ENCODE measurements around the gene CPEB3. TPM values are rescaled to one million over a fixed set of nuclear protein-coding genes. Genes with fewer than 3 reads are reported as not detected.

CPEB3 gene
- total RNA-seq, 5 donors from 2014 or later (not counting 1 experiment from before 2014, with no cell fraction given) = 2.7 to 4.1 (median 3.1) TPM

- no peak overlapping the region for H3K27ac ChIP-seq (ENCODE audit: low read length)
- Mint-ChIP-seq H3K27me3 (no peaks in the 10 kb centered on the region), H3K36me3 (peaks cover 8% of the 10 kb centered on the region), H3K4me3 (no peak overlapping the region), H3K4me1 (peaks cover 0 to under 1% (median under 1%) of the 10 kb centered on the region in 3 donors), H3K9me3 (no peaks in the 10 kb centered on the region), H3K27ac (no peak overlapping the region)
- no peaks in the 10 kb centered on the region for H3K27me3 ChIP-seq (replicated peaks in 1 of 2; ENCODE audit: control insufficient read depth in 2 of 2, extremely low read depth in 1 of 2, insufficient read depth in 2 of 2, low read length in 1 of 2)
- ATAC-seq (replicated peaks in 1 of 4) (no peak), DNase-seq (no peak)
- ChIA-PET POLR2A (no interaction called here), CTCF (interaction anchor here (0.7 to 0.9 kb wide), 3 partner anchors 11 to 1433 kb away, joined by 3 to 12 read pairs (median 6); no protein-coding TSS in a partner anchor)
- no peaks in the 10 kb centered on the region for H3K4me1 ChIP-seq (ENCODE audit: control insufficient read depth in 1 of 2, extremely low read depth in 1 of 2, insufficient read depth in 2 of 2, low read length in 2 of 2)
- H3K36me3 ChIP-seq (ENCODE audit: control insufficient read depth in 2 of 2, extremely low read depth in 1 of 2, insufficient read depth in 1 of 2, low read length in 1 of 2) = peaks cover 0 to 2% of the 10 kb centered on the region in 2 donors
- WGBS (ENCODE audit: insufficient coverage) = no CpG with 5 or more reads among the region's 4 CpGs
- H3K4me3 ChIP-seq (ENCODE audit: control insufficient read depth in 1 of 2, extremely low read depth in 1 of 2, low read length in 1 of 2) = no peak overlapping the region
- H3K9me3 ChIP-seq = no peaks in the 10 kb centered on the region
Observed at GRCh38 chr10:92278996-92279696, 11.7 kb downstream of the CPEB3 start.

- ChIA-PET CTCF (no interaction called here), POLR2A (no interaction called here)
- H3K4me1 Mint-ChIP-seq = no peaks in the 10 kb centered on the region
- no peaks in the 10 kb centered on the region for H3K27me3 Mint-ChIP-seq
- H3K36me3 Mint-ChIP-seq = peaks cover 3% of the 10 kb centered on the region
- Histone ChIP-seq H3K27ac (ENCODE audit: low read length) (no peak overlapping the region), H3K36me3 (ENCODE audit: control insufficient read depth in 2 of 2, extremely low read depth in 1 of 2, insufficient read depth in 1 of 2, low read length in 1 of 2) (no peaks in the 10 kb centered on the region), H3K4me3 (ENCODE audit: control insufficient read depth in 1 of 2, extremely low read depth in 1 of 2, low read length in 1 of 2) (no peak overlapping the region), H3K27me3 (replicated peaks in 1 of 2; ENCODE audit: control insufficient read depth in 2 of 2, extremely low read depth in 1 of 2, insufficient read depth in 2 of 2, low read length in 1 of 2) (no peaks in the 10 kb centered on the region), H3K4me1 (ENCODE audit: control insufficient read depth in 1 of 2, extremely low read depth in 1 of 2, insufficient read depth in 2 of 2, low read length in 2 of 2) (no peaks in the 10 kb centered on the region), H3K9me3 (no peaks in the 10 kb centered on the region)
- H3K4me3 Mint-ChIP-seq = no peak overlapping the region
- ATAC-seq (replicated peaks in 1 of 4) (no peak), DNase-seq (no peak)
- WGBS (ENCODE audit: insufficient coverage) = 100% methylated on average over 2 of the region's 3 CpGs
- no peaks in the 10 kb centered on the region for H3K9me3 Mint-ChIP-seq
- no peak overlapping the region for H3K27ac Mint-ChIP-seq
Observed at GRCh38 chr10:92274071-92274470, 16.8 kb downstream of the CPEB3 start.

GRCh38 chr10:92268748-92269147, 22.1 kb downstream of the CPEB3 start:
- Mint-ChIP-seq H3K4me1 (peaks cover 0 to 6% (median 2%) of the 10 kb centered on the region in 3 donors), H3K27me3 (no peaks in the 10 kb centered on the region), H3K36me3 (peaks cover 7% of the 10 kb centered on the region), H3K27ac (no peak overlapping the region), H3K9me3 (no peaks in the 10 kb centered on the region), H3K4me3 (no peak overlapping the region)
- ATAC-seq (replicated peaks in 1 of 4) (no peak), DNase-seq (no peak)
- 75% methylated on average over 2 of the region's 2 CpGs for WGBS (ENCODE audit: insufficient coverage)
- Histone ChIP-seq H3K27ac (ENCODE audit: low read length) (no peak overlapping the region), H3K36me3 (ENCODE audit: control insufficient read depth in 2 of 2, extremely low read depth in 1 of 2, insufficient read depth in 1 of 2, low read length in 1 of 2) (no peaks in the 10 kb centered on the region), H3K27me3 (replicated peaks in 1 of 2; ENCODE audit: control insufficient read depth in 2 of 2, extremely low read depth in 1 of 2, insufficient read depth in 2 of 2, low read length in 1 of 2) (no peaks in the 10 kb centered on the region), H3K4me1 (ENCODE audit: control insufficient read depth in 1 of 2, extremely low read depth in 1 of 2, insufficient read depth in 2 of 2, low read length in 2 of 2) (no peaks in the 10 kb centered on the region), H3K9me3 (no peaks in the 10 kb centered on the region), H3K4me3 (ENCODE audit: control insufficient read depth in 1 of 2, extremely low read depth in 1 of 2, low read length in 1 of 2) (no peak overlapping the region)
- ChIA-PET POLR2A (no interaction called here), CTCF (no interaction called here)

- no peaks in the 10 kb centered on the region for H3K4me1 ChIP-seq (ENCODE audit: control insufficient read depth in 1 of 2, extremely low read depth in 1 of 2, insufficient read depth in 2 of 2, low read length in 2 of 2)
- H3K36me3 ChIP-seq (ENCODE audit: control insufficient read depth in 2 of 2, extremely low read depth in 1 of 2, insufficient read depth in 1 of 2, low read length in 1 of 2) = no peaks in the 10 kb centered on the region
- no peak overlapping the region for H3K27ac ChIP-seq (ENCODE audit: low read length)
- ChIA-PET POLR2A (no interaction called here), CTCF (interaction anchor here in 1 of 2 donors (0.6 kb wide), 1 partner anchor 88 kb away, joined by 3 read pairs; no protein-coding TSS in a partner anchor)
- ATAC-seq (replicated peaks in 1 of 4) (no peak), DNase-seq (no peak)
- H3K36me3 Mint-ChIP-seq = peaks cover 7% of the 10 kb centered on the region
- no peaks in the 10 kb centered on the region for H3K27me3 ChIP-seq (replicated peaks in 1 of 2; ENCODE audit: control insufficient read depth in 2 of 2, extremely low read depth in 1 of 2, insufficient read depth in 2 of 2, low read length in 1 of 2)
- no peak overlapping the region for H3K4me3 Mint-ChIP-seq
- peaks cover 0 to 6% (median 2%) of the 10 kb centered on the region in 3 donors for H3K4me1 Mint-ChIP-seq
- no peak overlapping the region for H3K4me3 ChIP-seq (ENCODE audit: control insufficient read depth in 1 of 2, extremely low read depth in 1 of 2, low read length in 1 of 2)
- no peaks in the 10 kb centered on the region for H3K9me3 ChIP-seq
- H3K9me3 Mint-ChIP-seq = no peaks in the 10 kb centered on the region
- no peak overlapping the region for H3K27ac Mint-ChIP-seq
- no peaks in the 10 kb centered on the region for H3K27me3 Mint-ChIP-seq
Observed at GRCh38 chr10:92267343-92267742, 23.5 kb downstream of the CPEB3 start.

- Histone ChIP-seq H3K27me3 (replicated peaks in 1 of 2; ENCODE audit: control insufficient read depth in 2 of 2, extremely low read depth in 1 of 2, insufficient read depth in 2 of 2, low read length in 1 of 2) (no peaks in the 10 kb centered on the region), H3K9me3 (no peaks in the 10 kb centered on the region), H3K4me3 (ENCODE audit: control insufficient read depth in 1 of 2, extremely low read depth in 1 of 2, low read length in 1 of 2) (no peak overlapping the region), H3K36me3 (ENCODE audit: control insufficient read depth in 2 of 2, extremely low read depth in 1 of 2, insufficient read depth in 1 of 2, low read length in 1 of 2) (no peaks in the 10 kb centered on the region), H3K27ac (ENCODE audit: low read length) (no peak overlapping the region), H3K4me1 (ENCODE audit: control insufficient read depth in 1 of 2, extremely low read depth in 1 of 2, insufficient read depth in 2 of 2, low read length in 2 of 2) (no peaks in the 10 kb centered on the region)
- Mint-ChIP-seq H3K4me3 (no peak overlapping the region), H3K36me3 (peaks cover 7% of the 10 kb centered on the region), H3K4me1 (peaks cover 0 to 6% (median 2%) of the 10 kb centered on the region in 3 donors), H3K27me3 (no peaks in the 10 kb centered on the region), H3K27ac (no peak overlapping the region), H3K9me3 (no peaks in the 10 kb centered on the region)
- WGBS (ENCODE audit: insufficient coverage) = no CpG with 5 or more reads among the region's 2 CpGs
- ChIA-PET CTCF (interaction anchor here in 1 of 2 donors (0.6 kb wide), 1 partner anchor 162 kb away, joined by 6 read pairs; no protein-coding TSS in a partner anchor), POLR2A (interaction anchor here in 1 of 2 donors (0.6 kb wide), 1 partner anchor 31 kb away, joined by 4 read pairs; no protein-coding TSS in a partner anchor)
- ATAC-seq (replicated peaks in 1 of 4) (no peak), DNase-seq (no peak)
Observed at GRCh38 chr10:92265687-92266258, 25.1 kb downstream of the CPEB3 start.

- Histone ChIP-seq H3K36me3 (ENCODE audit: control insufficient read depth in 2 of 2, extremely low read depth in 1 of 2, insufficient read depth in 1 of 2, low read length in 1 of 2) (no peaks in the 10 kb centered on the region), H3K9me3 (no peaks in the 10 kb centered on the region), H3K4me1 (ENCODE audit: control insufficient read depth in 1 of 2, extremely low read depth in 1 of 2, insufficient read depth in 2 of 2, low read length in 2 of 2) (no peaks in the 10 kb centered on the region), H3K4me3 (ENCODE audit: control insufficient read depth in 1 of 2, extremely low read depth in 1 of 2, low read length in 1 of 2) (no peak overlapping the region), H3K27me3 (replicated peaks in 1 of 2; ENCODE audit: control insufficient read depth in 2 of 2, extremely low read depth in 1 of 2, insufficient read depth in 2 of 2, low read length in 1 of 2) (no peaks in the 10 kb centered on the region), H3K27ac (ENCODE audit: low read length) (no peak overlapping the region)
- H3K9me3 Mint-ChIP-seq = no peaks in the 10 kb centered on the region
- POLR2A ChIA-PET = interaction anchor here in 1 of 2 donors (0.6 kb wide), 1 partner anchor 10 kb away, joined by 4 read pairs; no protein-coding TSS in a partner anchor
- no peak overlapping the region for H3K27ac Mint-ChIP-seq
- peaks cover 4% of the 10 kb centered on the region for H3K36me3 Mint-ChIP-seq
- ATAC-seq (replicated peaks in 1 of 4) = no peak
- H3K27me3 Mint-ChIP-seq = no peaks in the 10 kb centered on the region
- 100% methylated on average over 1 of the region's 2 CpGs for WGBS (ENCODE audit: insufficient coverage)
- H3K4me3 Mint-ChIP-seq = no peak overlapping the region
- DNase-seq = no peak
- CTCF ChIA-PET = no interaction called here
- peaks cover 0 to 6% (median 2%) of the 10 kb centered on the region in 3 donors for H3K4me1 Mint-ChIP-seq
Observed at GRCh38 chr10:92264249-92264648, 26.6 kb downstream of the CPEB3 start.
